WI38 (cell line): ENCODE results near the gene GAL3ST1.
A peak's percentile ranks its signal among the peaks of the same experiment; 100 is the strongest.

Source experiments
- H3K4me3 ChIP-seq: 2 replicates; pipeline ENCODE4 v1.5.1; 2011; ENCODE audit warnings: low read depth, mild to moderate bottlenecking, control low read depth, low read length
- TF ChIP-seq, protein P1 (sequence below): IDR thresholded peaks from 2 replicates; pipeline ENCODE4 v1.5.1; 2012; ENCODE audit warnings: low read depth, mild to moderate bottlenecking, control low read depth, low read length

The GAL3ST1 gene

DNA sequence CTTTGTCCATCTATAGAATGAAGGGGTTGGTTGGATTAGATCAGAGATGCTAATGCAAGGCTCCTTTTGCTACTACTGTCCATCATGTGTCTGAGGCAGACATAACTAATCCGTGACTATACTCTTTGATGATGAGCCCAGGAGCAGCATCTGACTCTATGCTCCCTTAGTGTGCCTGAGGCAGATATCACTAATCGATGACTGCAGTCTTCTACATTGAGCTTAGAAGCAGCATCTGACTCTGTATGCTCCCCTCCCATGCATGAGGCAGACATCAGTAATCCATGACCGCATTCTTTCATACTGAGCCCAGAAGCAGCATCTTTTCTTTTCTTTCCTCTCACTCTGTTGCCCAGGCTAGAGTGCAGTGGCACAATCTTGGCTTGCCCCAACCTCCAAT, 36.7 kb upstream of the GAL3ST1 start:
- no peak overlapping the region for H3K4me3 ChIP-seq
- TF ChIP-seq, protein P1, sequence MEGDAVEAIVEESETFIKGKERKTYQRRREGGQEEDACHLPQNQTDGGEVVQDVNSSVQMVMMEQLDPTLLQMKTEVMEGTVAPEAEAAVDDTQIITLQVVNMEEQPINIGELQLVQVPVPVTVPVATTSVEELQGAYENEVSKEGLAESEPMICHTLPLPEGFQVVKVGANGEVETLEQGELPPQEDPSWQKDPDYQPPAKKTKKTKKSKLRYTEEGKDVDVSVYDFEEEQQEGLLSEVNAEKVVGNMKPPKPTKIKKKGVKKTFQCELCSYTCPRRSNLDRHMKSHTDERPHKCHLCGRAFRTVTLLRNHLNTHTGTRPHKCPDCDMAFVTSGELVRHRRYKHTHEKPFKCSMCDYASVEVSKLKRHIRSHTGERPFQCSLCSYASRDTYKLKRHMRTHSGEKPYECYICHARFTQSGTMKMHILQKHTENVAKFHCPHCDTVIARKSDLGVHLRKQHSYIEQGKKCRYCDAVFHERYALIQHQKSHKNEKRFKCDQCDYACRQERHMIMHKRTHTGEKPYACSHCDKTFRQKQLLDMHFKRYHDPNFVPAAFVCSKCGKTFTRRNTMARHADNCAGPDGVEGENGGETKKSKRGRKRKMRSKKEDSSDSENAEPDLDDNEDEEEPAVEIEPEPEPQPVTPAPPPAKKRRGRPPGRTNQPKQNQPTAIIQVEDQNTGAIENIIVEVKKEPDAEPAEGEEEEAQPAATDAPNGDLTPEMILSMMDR = no peak

DNA sequence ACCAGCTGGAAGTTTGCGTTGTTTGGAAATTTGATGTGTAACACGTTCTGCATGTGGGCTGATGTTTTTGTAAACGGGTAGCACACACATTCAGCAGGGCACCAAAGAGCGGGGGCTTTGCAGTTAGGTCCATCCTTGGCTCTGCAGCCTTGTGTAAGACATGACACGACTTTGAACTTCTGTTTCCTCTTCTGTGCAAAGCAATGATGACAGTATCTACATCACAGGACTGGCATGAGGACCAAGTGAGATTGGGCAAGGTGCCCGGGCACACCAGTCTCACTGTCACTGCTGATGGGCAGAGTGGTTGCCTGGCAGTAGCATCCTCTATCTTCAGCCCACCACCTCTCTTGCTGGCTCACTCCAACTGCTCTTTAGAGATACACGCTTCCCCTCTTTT, 35.8 kb upstream of the GAL3ST1 start:
- TF ChIP-seq, protein P1 = no peak
- H3K4me3 ChIP-seq = no peak overlapping the region

GRCh38 chr22:30609260-30610185, 35.1 kb upstream of the GAL3ST1 start:
- H3K4me3 ChIP-seq = no peak overlapping the region
- TF ChIP-seq, protein P1 = no peak

GRCh38 chr22:30607939-30608338, 33.5 kb upstream of the GAL3ST1 start:
- TF ChIP-seq, protein P1 = no peak
- no peak overlapping the region for H3K4me3 ChIP-seq

DNA sequence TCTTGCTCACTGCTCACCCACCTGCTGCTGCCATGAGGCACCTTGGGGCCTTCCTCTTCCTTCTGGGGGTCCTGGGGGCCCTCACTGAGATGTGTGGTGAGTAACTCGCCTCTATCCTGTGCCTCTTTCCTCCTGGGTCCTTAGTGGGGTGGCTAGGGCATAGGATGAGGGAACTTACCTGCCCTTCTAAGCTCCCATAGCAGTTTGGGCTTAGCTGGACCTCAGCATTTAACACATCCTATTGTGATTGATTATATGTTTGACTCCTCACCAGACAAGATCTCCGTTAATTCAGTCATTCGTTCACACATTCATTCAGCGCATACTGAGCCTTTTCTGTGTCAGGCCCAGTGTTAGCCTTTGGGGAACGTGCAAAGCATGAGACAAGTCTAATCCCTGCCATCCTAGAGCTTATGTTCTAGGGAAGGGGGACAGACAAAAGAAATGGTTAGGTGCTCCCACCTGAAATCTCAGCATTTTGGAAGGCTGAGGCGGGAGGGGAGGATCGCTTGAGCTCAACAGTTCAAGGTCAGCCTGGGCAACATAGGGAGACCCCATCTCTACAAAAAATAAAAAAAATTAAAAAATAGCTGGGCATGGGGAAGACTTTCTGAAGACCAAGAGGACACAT, 33.0 kb upstream of the GAL3ST1 start:
- TF ChIP-seq, protein P1 = no peak
- peak overlapping the region; percentile 51 for H3K4me3 ChIP-seq

GRCh38 chr22:30606455-30607299, 32.2 kb upstream of the GAL3ST1 start, which contains the start of gene TCN2:
TCN2 (plus strand) TSS chr22:30607174; CDS start chr22:30607332, 158 bp downstream.
- H3K4me3 ChIP-seq = peak within 1 kb of the TSS; percentile 51
- TF ChIP-seq, protein P1 = no peak
